Measurements from ENCODE around the gene EVA1A.

DNA sequence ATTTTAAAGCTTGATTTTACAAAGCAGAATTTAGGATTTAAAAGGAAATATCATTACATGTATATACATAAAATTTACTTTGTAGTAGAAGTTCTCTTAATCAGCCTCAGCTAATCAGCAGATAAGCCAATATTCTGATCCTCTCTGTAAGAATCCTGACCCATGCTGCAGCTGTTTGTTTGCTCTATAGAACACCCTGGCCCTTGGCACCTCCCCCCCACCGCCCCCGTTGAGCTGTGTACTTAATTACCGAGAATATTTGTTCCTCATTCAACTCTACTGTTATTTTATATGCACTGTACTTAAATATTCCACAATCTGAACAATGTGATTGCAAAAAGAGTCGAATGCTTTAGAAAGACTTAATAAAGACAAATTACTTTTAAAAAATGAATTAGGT lies 98.0 kb downstream of the EVA1A start:
- TF ChIP-seq, protein P1, sequence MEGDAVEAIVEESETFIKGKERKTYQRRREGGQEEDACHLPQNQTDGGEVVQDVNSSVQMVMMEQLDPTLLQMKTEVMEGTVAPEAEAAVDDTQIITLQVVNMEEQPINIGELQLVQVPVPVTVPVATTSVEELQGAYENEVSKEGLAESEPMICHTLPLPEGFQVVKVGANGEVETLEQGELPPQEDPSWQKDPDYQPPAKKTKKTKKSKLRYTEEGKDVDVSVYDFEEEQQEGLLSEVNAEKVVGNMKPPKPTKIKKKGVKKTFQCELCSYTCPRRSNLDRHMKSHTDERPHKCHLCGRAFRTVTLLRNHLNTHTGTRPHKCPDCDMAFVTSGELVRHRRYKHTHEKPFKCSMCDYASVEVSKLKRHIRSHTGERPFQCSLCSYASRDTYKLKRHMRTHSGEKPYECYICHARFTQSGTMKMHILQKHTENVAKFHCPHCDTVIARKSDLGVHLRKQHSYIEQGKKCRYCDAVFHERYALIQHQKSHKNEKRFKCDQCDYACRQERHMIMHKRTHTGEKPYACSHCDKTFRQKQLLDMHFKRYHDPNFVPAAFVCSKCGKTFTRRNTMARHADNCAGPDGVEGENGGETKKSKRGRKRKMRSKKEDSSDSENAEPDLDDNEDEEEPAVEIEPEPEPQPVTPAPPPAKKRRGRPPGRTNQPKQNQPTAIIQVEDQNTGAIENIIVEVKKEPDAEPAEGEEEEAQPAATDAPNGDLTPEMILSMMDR (tag by site-specific recombination; IDR thresholded peaks at IDR 0.05) = no peak
- no peak for TF ChIP-seq ZNF791 (tag by site-specific recombination; IDR thresholded peaks at IDR 0.05)
- TF ChIP-seq ZNF530 (tag by site-specific recombination; IDR thresholded peaks at IDR 0.05; ENCODE audit: low read depth) = no peak
- TF ChIP-seq ZNF221 (tag by site-specific recombination; IDR thresholded peaks at IDR 0.05; ENCODE audit: borderline replicate concordance) = no peak
- no peak for TF ChIP-seq ZNF366 (tag by site-specific recombination; conservative IDR thresholded peaks at IDR 0.05)
- TF ChIP-seq ZNF248 (tag by site-specific recombination; IDR thresholded peaks at IDR 0.05) = no peak
- TF ChIP-seq, protein P2, sequence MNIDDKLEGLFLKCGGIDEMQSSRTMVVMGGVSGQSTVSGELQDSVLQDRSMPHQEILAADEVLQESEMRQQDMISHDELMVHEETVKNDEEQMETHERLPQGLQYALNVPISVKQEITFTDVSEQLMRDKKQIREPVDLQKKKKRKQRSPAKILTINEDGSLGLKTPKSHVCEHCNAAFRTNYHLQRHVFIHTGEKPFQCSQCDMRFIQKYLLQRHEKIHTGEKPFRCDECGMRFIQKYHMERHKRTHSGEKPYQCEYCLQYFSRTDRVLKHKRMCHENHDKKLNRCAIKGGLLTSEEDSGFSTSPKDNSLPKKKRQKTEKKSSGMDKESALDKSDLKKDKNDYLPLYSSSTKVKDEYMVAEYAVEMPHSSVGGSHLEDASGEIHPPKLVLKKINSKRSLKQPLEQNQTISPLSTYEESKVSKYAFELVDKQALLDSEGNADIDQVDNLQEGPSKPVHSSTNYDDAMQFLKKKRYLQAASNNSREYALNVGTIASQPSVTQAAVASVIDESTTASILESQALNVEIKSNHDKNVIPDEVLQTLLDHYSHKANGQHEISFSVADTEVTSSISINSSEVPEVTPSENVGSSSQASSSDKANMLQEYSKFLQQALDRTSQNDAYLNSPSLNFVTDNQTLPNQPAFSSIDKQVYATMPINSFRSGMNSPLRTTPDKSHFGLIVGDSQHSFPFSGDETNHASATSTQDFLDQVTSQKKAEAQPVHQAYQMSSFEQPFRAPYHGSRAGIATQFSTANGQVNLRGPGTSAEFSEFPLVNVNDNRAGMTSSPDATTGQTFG (tag by site-specific recombination; IDR thresholded peaks at IDR 0.05; ENCODE audit: borderline replicate concordance) = no peak
- no peak for TF ChIP-seq SALL2 (tag by site-specific recombination; IDR thresholded peaks at IDR 0.05; ENCODE audit: borderline replicate concordance)
- TF ChIP-seq SETDB1 (IDR thresholded peaks at IDR 0.05; ENCODE audit: insufficient read length, low read length) = no peak
